Endodermal cell (in vitro differentiated cells): ENCODE data around the gene RAPGEF4. TPM values are rescaled to one million over a fixed set of nuclear protein-coding genes. Genes with fewer than 3 reads are reported as not detected.

Experiments
- DNase-seq: peaks from one replicate; pipeline ENCODE4 v3.0.0-alpha.2; 2017
- H3K27ac ChIP-seq: 2 replicates; pipeline ENCODE4 v1.5.1; 2013; ENCODE audit warnings: mild to moderate bottlenecking, low read depth, low read length, moderate library complexity
- H3K27me3 ChIP-seq: 2 replicates; pipeline ENCODE4 v1.6.1; 2013; ENCODE audit warnings: mild to moderate bottlenecking, low read length, moderate library complexity; ENCODE audit not compliant: insufficient read depth, control insufficient read depth, poor library complexity, severe bottlenecking
- H3K36me3 ChIP-seq: 2 replicates; pipeline ENCODE4 v1.7.0; 2013; ENCODE audit warnings: mild to moderate bottlenecking, low read length, moderate library complexity; ENCODE audit not compliant: control insufficient read depth, insufficient read depth
- H3K4me1 ChIP-seq: one replicate; pipeline ENCODE4 v1.7.0; 2013; ENCODE audit warnings: low read length; ENCODE audit not compliant: control insufficient read depth, insufficient read depth
- H3K4me3 ChIP-seq: 2 replicates; pipeline ENCODE4 v1.5.1; 2013; ENCODE audit warnings: mild to moderate bottlenecking, low read length, moderate library complexity
- H3K9ac ChIP-seq: 2 replicates; pipeline ENCODE4 v1.6.1; 2013; ENCODE audit warnings: mild to moderate bottlenecking, low read length, moderate library complexity; ENCODE audit not compliant: poor library complexity, severe bottlenecking; ENCODE audit errors: extremely low read depth
- H3K9me3 ChIP-seq: 2 replicates; pipeline ENCODE4 v1.6.1; 2013; ENCODE audit warnings: mild to moderate bottlenecking, low read length, moderate library complexity; ENCODE audit not compliant: control insufficient read depth
- H3K27ac Mint-ChIP-seq: 2 replicates; pipeline ENCODE4 v1.8.0; 2020; ENCODE audit warnings: mixed read lengths
- H3K27me3 Mint-ChIP-seq: 2 replicates; pipeline ENCODE4 v1.8.0; 2021; ENCODE audit warnings: mild to moderate bottlenecking, mixed read lengths; ENCODE audit not compliant: insufficient read depth
- H3K36me3 Mint-ChIP-seq: 2 replicates; pipeline ENCODE4 v1.8.0; 2020; ENCODE audit warnings: low read depth, mixed read lengths
- H3K4me1 Mint-ChIP-seq: 2 replicates; pipeline ENCODE4 v1.8.0; 2020; ENCODE audit warnings: mixed read lengths
- H3K4me3 Mint-ChIP-seq: 2 replicates; pipeline ENCODE4 v1.8.0; 2020; ENCODE audit warnings: mild to moderate bottlenecking, moderate library complexity, mixed read lengths
- H3K9me3 Mint-ChIP-seq: 2 replicates; pipeline ENCODE4 v1.8.0; 2020; ENCODE audit warnings: mild to moderate bottlenecking, mixed read lengths
- WGBS, 2 experiments: methylation state at CpG; one replicate each; pipeline versions ENCODE4 v1.1.5 to v1.1.7; 2013; ENCODE audit warnings: missing lambda C conversion rate in 2 of 2, mixed read lengths in 1 of 2; ENCODE audit not compliant: insufficient coverage in 1 of 2, insufficient read length in 1 of 2; 5-methylcytosine and 5-hydroxymethylcytosine counted together
- total RNA-seq, 2 donors: library from RNA; stranded (reverse); fragmentation: NEBNext Ultra II Directional in 1 of 2; extraction: Animal tissue kit (Norgen Biotek cat#: 25700) in 1 of 2; gene quantifications; 2 replicates in 1 of 2; 3 replicates in 1 of 2; pipeline ENCODE4 v1.2.1, GENCODE V29; 2021
- TF ChIP-seq, protein P1 (sequence below): fragments of 200-600 bp; sonication (generic); conservative IDR thresholded peaks from 2 replicates; pipeline ENCODE4 v1.5.0; 2021; ENCODE audit warnings: antibody characterized with exemption, mild to moderate bottlenecking

RAPGEF4 gene
- total RNA-seq, 2 donors from 2014 or later, result 0.77 to 0.88 TPM

DNA sequence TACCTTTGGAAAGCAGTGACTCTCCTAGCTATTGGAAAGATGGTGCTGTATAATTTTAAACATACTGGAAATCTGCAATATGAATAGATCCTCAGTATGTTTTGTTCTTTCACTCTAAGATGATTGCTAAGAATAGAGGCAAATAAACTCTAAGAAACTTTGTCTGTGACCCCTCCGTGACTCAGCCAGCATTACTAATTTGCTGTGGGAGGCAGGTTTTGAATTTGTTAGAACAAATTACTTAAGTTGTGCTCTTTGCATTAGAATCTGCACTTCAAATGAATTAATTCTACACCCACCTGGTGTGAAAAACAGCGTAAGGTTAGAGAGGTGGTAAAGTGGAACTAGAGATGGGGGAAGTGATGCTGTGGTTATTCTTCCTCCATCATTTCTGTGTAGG, 142.2 kb downstream of the RAPGEF4 start:
- Mint-ChIP-seq H3K36me3 (no peaks in the 10 kb centered on the region), H3K27me3 (peaks cover 43% of the 10 kb centered on the region)

DNA sequence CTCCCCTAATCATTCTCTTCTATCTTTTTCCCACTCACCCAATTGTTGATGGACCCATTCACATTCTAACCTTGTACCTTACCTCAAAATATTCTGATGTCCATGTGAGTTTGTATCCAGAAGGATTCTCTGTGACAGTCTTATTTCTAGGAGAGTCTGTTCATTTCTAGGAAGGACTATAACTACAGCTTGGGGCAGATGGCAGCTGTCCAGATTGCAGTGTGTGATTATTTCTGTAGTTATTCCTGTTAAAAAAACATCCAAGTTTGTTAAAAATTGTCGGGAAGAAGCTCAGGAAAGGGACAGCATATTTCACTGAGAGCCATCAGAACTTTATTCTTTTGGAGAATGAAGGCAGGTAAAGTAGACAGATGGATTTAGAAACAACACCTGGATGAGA, 142.6 kb downstream of the RAPGEF4 start:
- Mint-ChIP-seq H3K27me3 (peaks cover 43% of the 10 kb centered on the region), H3K9me3 (peaks cover 6% of the 10 kb centered on the region), H3K4me1 (no peaks in the 10 kb centered on the region), H3K27ac (no peak overlapping the region), H3K36me3 (no peaks in the 10 kb centered on the region), H3K4me3 (no peak overlapping the region)
- H3K27ac ChIP-seq, result no peak overlapping the region
- TF ChIP-seq, protein P1, sequence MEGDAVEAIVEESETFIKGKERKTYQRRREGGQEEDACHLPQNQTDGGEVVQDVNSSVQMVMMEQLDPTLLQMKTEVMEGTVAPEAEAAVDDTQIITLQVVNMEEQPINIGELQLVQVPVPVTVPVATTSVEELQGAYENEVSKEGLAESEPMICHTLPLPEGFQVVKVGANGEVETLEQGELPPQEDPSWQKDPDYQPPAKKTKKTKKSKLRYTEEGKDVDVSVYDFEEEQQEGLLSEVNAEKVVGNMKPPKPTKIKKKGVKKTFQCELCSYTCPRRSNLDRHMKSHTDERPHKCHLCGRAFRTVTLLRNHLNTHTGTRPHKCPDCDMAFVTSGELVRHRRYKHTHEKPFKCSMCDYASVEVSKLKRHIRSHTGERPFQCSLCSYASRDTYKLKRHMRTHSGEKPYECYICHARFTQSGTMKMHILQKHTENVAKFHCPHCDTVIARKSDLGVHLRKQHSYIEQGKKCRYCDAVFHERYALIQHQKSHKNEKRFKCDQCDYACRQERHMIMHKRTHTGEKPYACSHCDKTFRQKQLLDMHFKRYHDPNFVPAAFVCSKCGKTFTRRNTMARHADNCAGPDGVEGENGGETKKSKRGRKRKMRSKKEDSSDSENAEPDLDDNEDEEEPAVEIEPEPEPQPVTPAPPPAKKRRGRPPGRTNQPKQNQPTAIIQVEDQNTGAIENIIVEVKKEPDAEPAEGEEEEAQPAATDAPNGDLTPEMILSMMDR, result no peak
- no peaks in the 10 kb centered on the region for H3K9me3 ChIP-seq
- H3K9ac ChIP-seq, result no peak overlapping the region
- DNase-seq, result no peak
- H3K4me3 ChIP-seq, result no peak overlapping the region
- no peaks in the 10 kb centered on the region for H3K4me1 ChIP-seq
- H3K27me3 ChIP-seq, result no peaks in the 10 kb centered on the region
- WGBS, 2 experiments, result 92 to 100% methylated on average over 1 of the region's 1 CpG
- H3K36me3 ChIP-seq, result no peaks in the 10 kb centered on the region

More for the DNA sequence above, 142.2 kb downstream of the RAPGEF4 start:
- Histone ChIP-seq H3K27ac (no peak overlapping the region), H3K9me3 (no peaks in the 10 kb centered on the region), H3K27me3 (no peaks in the 10 kb centered on the region), H3K4me3 (no peak overlapping the region), H3K36me3 (no peaks in the 10 kb centered on the region), H3K4me1 (no peaks in the 10 kb centered on the region), H3K9ac (no peak overlapping the region)
- no peak for DNase-seq
- Mint-ChIP-seq H3K27ac (no peak overlapping the region), H3K9me3 (peaks cover 6% of the 10 kb centered on the region), H3K4me3 (no peak overlapping the region), H3K4me1 (no peaks in the 10 kb centered on the region)
- TF ChIP-seq, protein P1, result no peak
- WGBS, 2 experiments, result 76 to 83% methylated on average over 1 of the region's 2 CpGs

DNA sequence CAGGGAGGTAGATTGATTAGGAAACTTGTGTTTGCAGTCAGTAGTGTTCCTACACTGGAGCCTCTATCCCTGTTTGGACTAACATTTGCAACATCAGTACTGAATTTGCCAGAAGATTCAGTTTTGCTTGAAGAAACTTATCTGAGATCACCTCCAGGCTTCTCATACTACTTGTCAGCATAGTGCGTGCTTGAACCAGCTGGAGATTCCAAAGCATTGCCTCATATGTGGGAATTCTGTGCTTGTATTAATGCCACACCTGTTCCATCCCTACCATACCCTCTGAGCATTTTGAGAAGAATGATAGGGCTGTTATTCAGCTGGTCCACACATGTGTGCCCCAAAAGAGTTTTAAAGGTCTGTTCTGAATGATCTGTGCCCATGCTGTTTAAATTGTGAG, 148.7 kb downstream of the RAPGEF4 start:
- Mint-ChIP-seq H3K9me3 (no peaks in the 10 kb centered on the region), H3K27ac (no peak overlapping the region), H3K27me3 (peaks cover 8% of the 10 kb centered on the region), H3K4me3 (no peak overlapping the region), H3K36me3 (no peaks in the 10 kb centered on the region), H3K4me1 (peaks cover 13% of the 10 kb centered on the region)
- WGBS, 2 experiments, result 88 to 100% methylated on average over 1 of the region's 1 CpG
- Histone ChIP-seq H3K4me3 (no peak overlapping the region), H3K9me3 (no peaks in the 10 kb centered on the region), H3K9ac (no peak overlapping the region), H3K36me3 (no peaks in the 10 kb centered on the region), H3K27me3 (no peaks in the 10 kb centered on the region), H3K4me1 (no peaks in the 10 kb centered on the region), H3K27ac (no peak overlapping the region)
- TF ChIP-seq, protein P1, result no peak
- DNase-seq, result no peak
